Muscle of back (tissue), 11 donors: ENCODE data around the gene ZNF189. TPM values are rescaled to one million over a fixed set of nuclear protein-coding genes. Genes with fewer than 3 reads are reported as not detected.

Experiments used
- DNase-seq, 3 donors: peaks; one replicate each; pipeline versions ENCODE4 v3.0.0 to v3.0.0-alpha.2; 2013
- polyA plus RNA-seq, 10 donors: library from polyadenylated mRNA; unstranded; fragments of 120-200 nt; gene quantifications; one replicate each; pipeline ENCODE4 v1.2.1, GENCODE V29; 2013; ENCODE audit not compliant: insufficient read length in 10 of 10

ZNF189 gene
- polyA plus RNA-seq, 10 donors, result 16.4 to 25.5 (median 21.6) TPM

DNA sequence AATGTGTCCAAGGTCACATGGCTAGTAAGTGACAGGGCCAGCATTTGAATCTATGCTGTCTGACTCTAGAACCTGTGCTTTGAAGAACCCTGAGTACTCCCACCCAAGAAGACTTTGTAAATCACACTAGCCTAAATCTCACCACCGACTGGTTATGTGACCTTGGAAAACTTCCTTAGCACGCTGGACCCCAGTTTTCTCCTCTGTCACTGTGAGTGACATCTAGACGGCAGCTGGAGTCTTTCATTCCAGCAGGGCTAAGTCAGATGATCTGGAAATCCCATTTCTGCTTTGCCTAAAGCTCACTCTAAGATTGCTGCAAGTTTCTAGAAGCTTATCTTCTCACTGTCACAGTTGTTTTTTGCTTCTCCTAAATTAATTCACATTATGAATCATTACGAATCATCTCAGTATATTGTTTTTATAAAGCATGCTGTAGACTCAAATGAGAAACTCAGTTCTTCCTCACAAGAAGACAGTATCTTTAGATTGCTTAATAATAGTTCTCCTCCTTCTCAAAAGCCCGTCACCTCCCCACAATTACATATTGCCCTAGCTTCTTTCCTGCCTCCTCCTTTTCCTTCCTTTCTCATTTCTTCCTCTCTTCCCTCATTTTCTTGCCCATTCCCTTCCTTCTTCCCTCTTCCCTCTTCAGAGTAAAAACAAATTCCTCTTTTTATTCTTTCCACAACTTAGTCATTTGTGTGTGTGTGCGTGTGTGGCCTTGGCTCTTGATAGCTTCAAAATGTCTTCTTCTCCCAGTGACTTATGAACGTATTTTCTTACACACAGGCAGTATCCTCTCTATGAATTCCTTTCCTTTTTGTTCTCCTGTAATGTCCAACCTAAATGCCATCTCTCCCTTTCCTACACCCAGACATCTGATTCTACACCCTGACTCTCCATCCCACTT lies 20.1 kb downstream of the ZNF189 start:
- peak in 1 of 3 donors; percentile 12 for DNase-seq

DNA sequence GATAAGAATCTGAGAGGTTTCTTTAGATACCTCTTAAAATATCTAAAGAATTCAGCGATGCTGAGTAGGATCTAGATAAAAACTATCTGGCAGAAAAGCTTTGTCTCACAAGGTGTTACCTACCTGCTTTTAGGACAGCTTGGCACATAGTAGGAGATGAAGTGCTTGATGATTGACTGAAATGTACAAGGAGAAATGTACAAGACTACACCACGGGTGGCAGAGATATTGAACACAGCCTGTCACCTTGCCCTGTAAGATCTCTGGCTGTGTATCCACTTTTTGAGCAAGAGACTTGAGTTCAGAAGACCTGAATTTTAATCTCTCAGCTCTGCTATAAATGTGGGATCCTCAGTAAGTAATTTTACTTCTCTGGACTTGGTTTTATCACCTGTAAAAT lies 21.2 kb downstream of the ZNF189 start:
- DNase-seq, result no peak

DNA sequence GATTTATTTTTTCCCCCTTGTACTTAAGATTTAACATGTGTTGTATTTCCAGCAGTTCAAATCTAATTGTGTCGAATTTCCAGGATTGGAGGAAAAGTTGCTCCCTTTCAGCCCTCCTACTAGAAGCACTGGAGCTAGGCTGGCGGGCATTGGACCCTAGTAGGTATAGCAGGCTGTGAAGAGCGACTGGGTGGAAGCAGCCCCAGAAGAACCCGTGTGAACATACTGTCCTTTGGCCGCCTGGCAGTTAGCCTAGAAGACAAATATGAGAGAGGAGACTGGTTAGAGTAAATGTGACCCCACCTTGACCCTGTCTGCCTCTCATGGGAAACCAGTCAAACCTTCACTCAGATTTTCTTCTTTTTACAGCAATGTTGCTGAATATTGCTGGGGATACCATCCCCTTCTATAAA lies 23.0 kb downstream of the ZNF189 start:
- DNase-seq, result no peak

DNA sequence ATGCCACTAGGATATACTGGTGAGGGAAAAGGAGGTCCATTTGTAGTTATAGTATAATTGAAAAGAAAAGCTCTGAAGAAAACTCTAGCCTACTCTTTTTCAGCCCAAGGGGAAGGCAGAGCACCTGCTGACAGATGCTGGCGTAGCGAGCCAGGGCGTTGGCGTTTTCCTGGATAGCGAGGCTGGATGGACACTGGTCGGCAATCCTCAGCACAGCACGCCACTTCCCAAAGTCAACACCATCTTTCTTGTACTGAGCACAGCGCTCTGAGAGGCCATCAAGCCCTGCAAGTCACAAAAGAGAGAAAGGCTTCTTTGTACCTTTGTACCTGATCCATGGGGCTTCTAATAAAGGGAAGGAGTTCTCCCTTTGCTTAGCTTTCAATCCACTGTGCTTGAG lies 28.7 kb downstream of the ZNF189 start:
- no peak for DNase-seq

DNA sequence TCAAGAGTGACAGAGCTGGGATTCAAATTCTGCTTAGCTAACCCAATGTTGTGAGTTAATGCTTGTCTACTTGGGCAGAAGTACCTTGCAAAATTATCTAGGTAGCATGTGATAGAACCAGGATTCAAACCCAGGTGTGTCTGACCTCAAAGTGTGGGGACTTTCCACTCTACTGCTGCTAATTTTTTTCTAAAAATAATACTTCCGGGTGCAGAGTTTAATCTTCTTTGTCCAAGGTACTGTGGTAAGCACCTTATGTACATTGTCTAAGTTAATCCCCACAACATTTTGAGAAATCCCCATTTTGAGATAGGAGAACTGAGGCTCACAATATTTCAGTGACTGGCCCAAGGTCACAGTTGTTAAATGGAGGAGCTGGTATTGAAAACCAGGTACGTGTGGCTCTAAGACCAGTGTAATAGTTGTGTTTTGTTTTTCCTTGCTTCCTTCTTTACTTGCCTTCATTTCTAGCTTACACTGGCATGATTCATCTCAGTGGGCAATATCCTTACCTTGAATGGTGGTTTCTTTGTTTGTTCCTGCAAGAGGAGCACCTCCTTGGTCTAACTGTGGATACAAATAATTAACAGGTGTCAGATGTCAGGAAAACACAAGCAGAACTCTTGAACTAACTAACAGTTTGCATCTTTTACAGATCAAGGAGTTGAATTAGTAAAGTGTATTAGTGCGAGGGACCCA lies 29.5 kb downstream of the ZNF189 start:
- no peak for DNase-seq

DNA sequence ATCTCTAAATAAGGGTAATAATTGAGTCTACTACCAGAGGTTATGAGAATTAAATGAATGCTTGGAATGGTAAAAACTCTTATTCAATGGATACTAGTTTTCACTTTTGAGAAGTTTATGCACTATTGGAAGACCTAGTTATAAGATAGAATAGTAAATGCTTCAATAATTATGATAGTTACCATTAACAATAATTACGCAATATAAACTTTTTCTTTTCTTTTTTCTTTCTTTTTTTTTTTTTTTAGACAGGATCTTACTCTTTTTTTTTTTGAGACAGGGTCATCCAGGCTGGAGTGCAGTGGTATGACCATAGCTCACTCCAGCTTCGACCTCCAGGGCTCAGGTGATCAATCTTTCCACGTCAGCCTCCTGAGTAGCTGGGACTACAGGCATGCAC lies 30.3 kb downstream of the ZNF189 start:
- DNase-seq, result no peak

GRCh38 chr9:101429736-101430135 lies 31.1 kb downstream of the ZNF189 start:
- DNase-seq, result no peak

DNA sequence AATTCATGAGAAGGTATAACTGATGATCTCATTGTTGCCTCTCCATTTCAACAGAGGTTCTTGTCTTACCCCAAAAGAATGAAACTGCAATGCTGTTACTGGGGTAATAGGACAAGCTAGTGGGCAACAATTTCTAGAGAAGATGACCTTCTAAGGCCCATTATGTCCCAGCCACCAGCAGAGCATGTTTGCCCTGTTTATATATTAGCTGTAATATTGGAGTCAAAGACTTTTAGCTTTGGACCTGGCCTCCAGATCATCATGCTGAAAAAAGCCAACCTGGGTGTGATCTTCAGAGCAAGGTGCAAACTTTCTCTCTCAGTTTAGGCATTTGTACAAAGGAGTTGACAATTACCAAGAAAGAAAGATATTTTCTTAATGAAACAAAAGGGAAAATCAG lies 33.5 kb downstream of the ZNF189 start:
- no peak for DNase-seq

DNA sequence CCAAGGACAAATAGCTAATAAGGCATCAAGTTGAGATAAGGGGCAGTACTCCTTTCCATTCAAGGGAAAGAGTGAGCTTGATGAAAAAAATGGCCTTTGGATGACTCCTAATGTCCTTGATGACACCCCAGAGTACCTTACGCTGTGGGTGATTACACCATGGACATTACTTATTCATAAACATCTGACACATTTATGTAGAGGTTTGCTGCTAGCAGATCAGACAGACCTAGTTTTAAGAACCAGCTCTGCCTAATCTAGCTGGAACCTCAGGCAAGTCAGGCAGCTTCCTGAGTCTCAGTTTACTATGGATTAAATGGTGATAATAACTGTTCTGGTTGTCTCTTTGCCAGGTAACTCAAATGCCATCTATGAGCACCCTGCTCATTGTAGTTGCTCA lies 34.1 kb downstream of the ZNF189 start:
- DNase-seq, result no peak

DNA sequence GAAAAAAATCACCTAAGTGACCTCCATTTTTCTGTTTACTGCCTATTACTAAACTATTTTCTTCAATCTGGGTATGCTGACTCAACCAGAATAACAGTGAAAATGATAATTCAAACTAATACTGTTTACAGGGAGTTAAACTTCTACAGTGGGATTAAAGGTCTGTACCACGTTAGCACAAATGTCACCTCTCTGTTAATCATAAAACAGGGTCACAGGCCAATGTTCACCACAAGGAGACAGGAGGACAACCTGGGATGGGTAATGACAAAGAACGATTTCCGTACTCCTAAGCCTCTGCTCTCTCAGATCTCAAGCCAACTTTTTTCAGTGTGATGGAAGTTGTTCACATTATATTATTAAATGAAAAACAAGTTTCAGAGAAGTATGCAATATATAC lies 34.6 kb downstream of the ZNF189 start:
- DNase-seq, result no peak

DNA sequence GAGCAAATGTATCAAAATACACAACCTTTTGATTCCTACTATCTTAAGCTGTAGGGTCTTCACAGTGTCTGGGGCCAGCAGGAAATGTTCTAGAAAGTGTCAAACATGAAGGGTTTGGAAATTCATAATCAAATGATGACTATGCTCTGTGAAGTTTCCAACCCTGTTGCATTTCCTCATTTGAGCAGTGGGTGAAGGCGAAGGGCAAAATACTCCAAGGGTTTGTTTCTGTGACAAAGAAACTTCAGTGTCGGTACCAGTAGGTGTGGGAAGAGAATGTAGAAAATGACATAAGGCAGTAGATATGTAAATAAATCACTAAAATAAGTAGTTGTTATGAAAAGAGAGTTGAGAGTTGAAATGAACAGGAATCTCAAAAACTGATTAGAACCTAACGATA lies 36.3 kb downstream of the ZNF189 start:
- no peak for DNase-seq

GRCh38 chr9:101435601-101436079 lies 37.0 kb downstream of the ZNF189 start, which contains the start of gene ALDOB:
TSS of gene ALDOB (minus strand) at chr9:101435774. CDS start at chr9:101430887, 4,887 bp downstream.
- no peak for DNase-seq

DNA sequence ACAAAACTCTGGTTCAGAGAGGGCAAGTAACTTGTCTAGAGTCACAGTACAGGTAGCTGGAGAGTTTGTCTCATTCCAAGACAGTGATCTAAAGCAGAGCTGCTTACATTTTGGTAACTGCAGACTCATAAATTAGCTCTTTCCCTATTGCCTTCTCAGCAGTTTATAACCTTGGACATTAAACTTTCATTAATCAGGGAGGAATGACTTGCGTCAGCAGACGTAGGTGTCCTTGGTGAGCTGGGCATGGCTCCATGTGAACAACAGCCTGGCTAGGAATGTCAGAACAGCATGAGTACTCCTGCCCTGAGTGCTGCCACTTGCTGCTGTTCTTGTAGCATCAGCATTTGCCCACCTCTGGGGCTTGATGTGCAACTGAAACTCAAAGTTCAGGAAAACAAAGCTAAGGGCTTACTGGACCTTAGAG lies 39.2 kb downstream of the ZNF189 start:
- no peak for DNase-seq

GRCh38 chr9:101438523-101438922 lies 39.9 kb downstream of the ZNF189 start:
- DNase-seq, result no peak

- no peak for DNase-seq
Observed at GRCh38 chr9:101440714-101441230, 42.1 kb downstream of the ZNF189 start.

- no peak for DNase-seq
Observed at GRCh38 chr9:101442318-101442717, 43.7 kb downstream of the ZNF189 start.

- DNase-seq, result no peak
Observed at GRCh38 chr9:101442736-101443135, 44.1 kb downstream of the ZNF189 start.

GRCh38 chr9:101443364-101443771 lies 44.7 kb downstream of the ZNF189 start:
- DNase-seq, result peak; percentile 6 to 24 (median 22)

- DNase-seq, result no peak
Observed at GRCh38 chr9:101445353-101446029, 46.8 kb downstream of the ZNF189 start.

- no peak for DNase-seq
Observed at GRCh38 chr9:101446732-101447131, 48.1 kb downstream of the ZNF189 start.

GRCh38 chr9:101448680-101449070 lies 50.0 kb downstream of the ZNF189 start:
- DNase-seq, result no peak
